Stimulated activated effector memory CD8-positive, alpha-beta T cell treated with anti-CD3 and anti-CD28 coated beads, Interleukin-12 subunit alpha, Interleukin-12 subunit beta, amount 100 ng/mL, for 72 hours (primary cell): ENCODE results near the gene CGAS.
"Not testable (repeated sequence)": the region's sequence is repeated elsewhere in the genome, so short reads cannot be mapped to it uniquely, and the experiment has no call there.

ENCODE experiments used
- ATAC-seq: fragments of 150-1000 bp; cut with Tn5 transposase; 2 replicates; pipeline ENCODE4 v1.10.0; 2021
- DNase-seq, 2 donors: peaks; one replicate each; pipeline ENCODE4 v3.0.0; 2021 to 2022; ENCODE audit warnings: low spot score in 2 of 2
- H3K27ac Mint-ChIP-seq: one replicate; pipeline ENCODE4 v1.8.0; 2022; ENCODE audit warnings: mild to moderate bottlenecking, mixed read lengths
- H3K36me3 Mint-ChIP-seq: one replicate; pipeline ENCODE4 v1.8.0; 2022; ENCODE audit warnings: mild to moderate bottlenecking, mixed read lengths
- H3K4me1 Mint-ChIP-seq: one replicate; pipeline ENCODE4 v1.8.0; 2022; ENCODE audit warnings: mixed read lengths
- H3K4me3 Mint-ChIP-seq: one replicate; pipeline ENCODE4 v1.8.0; 2022; ENCODE audit warnings: mild to moderate bottlenecking, mixed read lengths
- H3K9me3 Mint-ChIP-seq: one replicate; pipeline ENCODE4 v1.8.0; 2022; ENCODE audit warnings: mixed read lengths

Gene CGAS

GRCh38 chr6:73452107-73452461, at the start of gene CGAS:
CGAS (minus strand) TSS chr6:73452297; CDS start chr6:73452181, 116 bp downstream.
- Mint-ChIP-seq H3K4me3 (peak within 1 kb of the TSS; percentile 93), H3K27ac (peak within 1 kb of the TSS; percentile 89), H3K4me1 (peaks cover 22% of the 10 kb centered on the region), H3K9me3 (no peaks in the 10 kb centered on the region), H3K36me3 (peaks cover 52% of the 10 kb centered on the region)
- ATAC-seq, result peak; percentile 87
- peak; percentile 62 to 92 for DNase-seq

- Mint-ChIP-seq H3K4me1 (no peaks in the 10 kb centered on the region), H3K27ac (no peak overlapping the region), H3K4me3 (no peak overlapping the region)
Measured at GRCh38 chr6:73497915-73498314, 45.8 kb upstream of the CGAS start.

GRCh38 chr6:73491377-73491776, 39.3 kb upstream of the CGAS start:
- DNase-seq (no peak), ATAC-seq (no peak)
- Mint-ChIP-seq H3K4me1 (no peaks in the 10 kb centered on the region), H3K36me3 (peaks cover 98% of the 10 kb centered on the region), H3K27ac (peak overlapping the region; percentile 29), H3K4me3 (no peak overlapping the region), H3K9me3 (no peaks in the 10 kb centered on the region)

More at GRCh38 chr6:73497915-73498314, 45.8 kb upstream of the CGAS start:
- ATAC-seq, result no peak
- DNase-seq, result no peak
- Mint-ChIP-seq H3K36me3 (peaks cover 98% of the 10 kb centered on the region), H3K9me3 (no peaks in the 10 kb centered on the region)

- ATAC-seq, result no peak
- H3K4me3 Mint-ChIP-seq, result no peak overlapping the region
- no peaks in the 10 kb centered on the region for H3K4me1 Mint-ChIP-seq
- H3K27ac Mint-ChIP-seq, result no peak overlapping the region
- no peaks in the 10 kb centered on the region for H3K9me3 Mint-ChIP-seq
- H3K36me3 Mint-ChIP-seq, result peaks cover 100% of the 10 kb centered on the region
- no peak for DNase-seq
Measured at GRCh38 chr6:73487473-73487872, 35.4 kb upstream of the CGAS start.

GRCh38 chr6:73484438-73484837, 32.3 kb upstream of the CGAS start:
- H3K36me3 Mint-ChIP-seq, result peaks cover 100% of the 10 kb centered on the region
- no peak for DNase-seq
- no peaks in the 10 kb centered on the region for H3K9me3 Mint-ChIP-seq
- no peak overlapping the region for H3K4me3 Mint-ChIP-seq
- ATAC-seq, result no peak
- peak overlapping the region; percentile 48 for H3K27ac Mint-ChIP-seq
- H3K4me1 Mint-ChIP-seq, result no peaks in the 10 kb centered on the region

- H3K9me3 Mint-ChIP-seq, result no peaks in the 10 kb centered on the region
- ATAC-seq (no peak), DNase-seq (no peak)
- H3K36me3 Mint-ChIP-seq, result peaks cover 100% of the 10 kb centered on the region
- no peak overlapping the region for H3K27ac Mint-ChIP-seq
- H3K4me3 Mint-ChIP-seq, result no peak overlapping the region
- H3K4me1 Mint-ChIP-seq, result no peaks in the 10 kb centered on the region
Measured at GRCh38 chr6:73481969-73482368, 29.9 kb upstream of the CGAS start.

- ATAC-seq (no peak), DNase-seq (no peak)
- Mint-ChIP-seq H3K36me3 (peaks cover 100% of the 10 kb centered on the region), H3K4me3 (no peak overlapping the region), H3K9me3 (no peaks in the 10 kb centered on the region), H3K4me1 (no peaks in the 10 kb centered on the region), H3K27ac (no peak overlapping the region)
Measured at GRCh38 chr6:73477407-73477806, 25.3 kb upstream of the CGAS start.

GRCh38 chr6:73476723-73477122, 24.6 kb upstream of the CGAS start:
- H3K4me3 Mint-ChIP-seq, result no peak overlapping the region
- H3K9me3 Mint-ChIP-seq, result no peaks in the 10 kb centered on the region
- no peak overlapping the region for H3K27ac Mint-ChIP-seq
- peaks cover 7% of the 10 kb centered on the region for H3K4me1 Mint-ChIP-seq
- H3K36me3 Mint-ChIP-seq, result peaks cover 100% of the 10 kb centered on the region
- ATAC-seq (peak; percentile 53), DNase-seq (no peak)

GRCh38 chr6:73471686-73472290, 19.7 kb upstream of the CGAS start:
- H3K9me3 Mint-ChIP-seq, result no peaks in the 10 kb centered on the region
- H3K27ac Mint-ChIP-seq, result peak overlapping the region; percentile 45
- no peak for DNase-seq
- peak overlapping the region; percentile 47 for H3K4me3 Mint-ChIP-seq
- ATAC-seq, result peak; percentile 44
- H3K36me3 Mint-ChIP-seq, result peaks cover 100% of the 10 kb centered on the region
- peaks cover 11% of the 10 kb centered on the region for H3K4me1 Mint-ChIP-seq

GRCh38 chr6:73461537-73462350, 9.6 kb upstream of the CGAS start, which contains the start of gene MTO1:
MTO1 (plus strand) TSS chr6:73461737; CDS start chr6:73461855, 118 bp downstream.
- H3K4me1 Mint-ChIP-seq, result peaks cover 28% of the 10 kb centered on the region
- H3K36me3 Mint-ChIP-seq, result peaks cover 51% of the 10 kb centered on the region
- peak within 1 kb of the TSS; percentile 98 for H3K27ac Mint-ChIP-seq
- ATAC-seq (peak; percentile 96), DNase-seq (peak; percentile 58 to 86)
- no peaks in the 10 kb centered on the region for H3K9me3 Mint-ChIP-seq
- H3K4me3 Mint-ChIP-seq, result peak within 1 kb of the TSS; percentile 92

GRCh38 chr6:73460056-73460455, 8.0 kb upstream of the CGAS start:
- no peaks in the 10 kb centered on the region for H3K9me3 Mint-ChIP-seq
- DNase-seq (no peak), ATAC-seq (no peak)
- H3K4me3 Mint-ChIP-seq, result peak overlapping the region; percentile 92
- H3K36me3 Mint-ChIP-seq, result peaks cover 37% of the 10 kb centered on the region
- peaks cover 24% of the 10 kb centered on the region for H3K4me1 Mint-ChIP-seq
- peak overlapping the region; percentile 61 for H3K27ac Mint-ChIP-seq

GRCh38 chr6:73459474-73459873, 7.4 kb upstream of the CGAS start:
- DNase-seq, H3K9me3 Mint-ChIP-seq, ATAC-seq: not testable (repeated sequence)
- peak overlapping the region; percentile 61 for H3K27ac Mint-ChIP-seq
- peak overlapping the region; percentile 92 for H3K4me3 Mint-ChIP-seq
- peaks cover 24% of the 10 kb centered on the region for H3K4me1 Mint-ChIP-seq
- H3K36me3 Mint-ChIP-seq, result peaks cover 31% of the 10 kb centered on the region

- Mint-ChIP-seq H3K9me3 (no peaks in the 10 kb centered on the region), H3K36me3 (peaks cover 19% of the 10 kb centered on the region), H3K4me1 (peaks cover 24% of the 10 kb centered on the region), H3K4me3 (no peak overlapping the region), H3K27ac (peak overlapping the region; percentile 0)
- ATAC-seq, result peak; percentile 74
- no peak for DNase-seq
Measured at GRCh38 chr6:73455865-73456629, 4.0 kb upstream of the CGAS start.

GRCh38 chr6:73451223-73452106, 632 bp downstream of the CGAS start:
- Mint-ChIP-seq H3K27ac (peak overlapping the region; percentile 89), H3K4me1 (peaks cover 22% of the 10 kb centered on the region), H3K4me3 (peak overlapping the region; percentile 93), H3K36me3 (peaks cover 59% of the 10 kb centered on the region), H3K9me3 (no peaks in the 10 kb centered on the region)
- ATAC-seq, result peak; percentile 70
- DNase-seq, result peak; percentile 34 to 81
